ENCODE measurements around the gene GHR.

The GHR gene

DNA sequence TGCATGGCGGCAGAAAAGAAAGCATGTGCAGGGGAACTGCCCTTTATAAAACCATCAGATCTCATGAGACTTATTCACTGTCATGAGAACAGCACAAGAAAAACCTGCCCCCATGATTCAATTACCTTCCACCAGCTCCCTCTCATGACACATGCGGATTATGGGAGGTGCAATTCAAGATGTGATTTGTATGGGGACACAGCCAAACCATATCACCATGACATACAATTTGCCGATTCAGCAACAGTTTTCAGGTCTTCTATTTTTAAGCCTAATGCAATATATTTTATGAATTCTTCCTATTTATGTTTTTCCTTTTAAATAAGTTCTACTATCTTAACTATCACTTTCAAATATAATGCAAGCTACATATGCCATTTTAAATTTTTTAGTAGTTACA is 242.6 kb downstream of the GHR start:
- DNase-seq: no peak
- no peak for TF ChIP-seq CTCF (IDR thresholded peaks at IDR 0.05; ENCODE audit: low read depth, low read length, missing control alignments)
- H3K36me3 ChIP-seq (replicated peaks): no peaks in the 10 kb centered on the region
- H3K4me3 ChIP-seq (ENCODE audit: low read depth, low read length): no peak overlapping the region
- in situ Hi-C loops (cut with HindIII; ENCODE audit: low pct_ligation_motif_present, low sequenced_read_pairs): no loop called here
- H3K27me3 ChIP-seq (replicated peaks): no peaks in the 10 kb centered on the region
- no peak overlapping the region for H3K27ac ChIP-seq

DNA sequence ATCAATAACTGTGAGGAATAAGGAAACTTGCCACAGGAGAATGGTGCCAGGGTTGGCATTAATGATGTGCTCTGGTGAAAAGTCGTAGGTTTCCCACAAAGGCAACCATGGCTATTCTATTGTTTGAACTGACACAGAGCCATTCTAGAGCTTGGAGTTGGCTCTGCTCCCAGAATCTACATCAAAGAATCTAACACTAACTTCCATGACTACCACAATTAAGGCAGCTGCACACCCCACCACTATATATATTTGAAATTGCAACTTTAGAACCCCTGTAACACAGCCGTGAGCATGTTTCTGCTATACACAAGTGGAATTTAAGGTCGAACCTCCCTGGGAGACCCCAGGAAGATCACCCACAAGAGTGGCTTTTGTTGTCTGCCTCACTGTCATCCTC is 243.6 kb downstream of the GHR start:
- in situ Hi-C loops (cut with HindIII; ENCODE audit: low pct_ligation_motif_present, low sequenced_read_pairs): no loop called here
- Histone ChIP-seq H3K27me3 (replicated peaks) (no peaks in the 10 kb centered on the region), H3K4me3 (ENCODE audit: low read depth, low read length) (no peak overlapping the region), H3K27ac (no peak overlapping the region), H3K36me3 (replicated peaks) (no peaks in the 10 kb centered on the region)
- DNase-seq: no peak
- no peak for TF ChIP-seq CTCF (IDR thresholded peaks at IDR 0.05; ENCODE audit: low read depth, low read length, missing control alignments)

GRCh38 chr5:42668254-42668653 is 245.0 kb downstream of the GHR start:
- TF ChIP-seq CTCF (IDR thresholded peaks at IDR 0.05; ENCODE audit: low read depth, low read length, missing control alignments): no peak
- in situ Hi-C loops (cut with HindIII; ENCODE audit: low pct_ligation_motif_present, low sequenced_read_pairs): no loop called here
- Histone ChIP-seq H3K4me3 (ENCODE audit: low read depth, low read length) (no peak overlapping the region), H3K36me3 (replicated peaks) (no peaks in the 10 kb centered on the region), H3K27ac (no peak overlapping the region), H3K27me3 (replicated peaks) (no peaks in the 10 kb centered on the region)
- DNase-seq: no peak

GRCh38 chr5:42672925-42673324 is 249.7 kb downstream of the GHR start:
- H3K4me3 ChIP-seq (ENCODE audit: low read depth, low read length): no peak overlapping the region
- TF ChIP-seq CTCF (IDR thresholded peaks at IDR 0.05; ENCODE audit: low read depth, low read length, missing control alignments): no peak
- H3K27ac ChIP-seq: no peak overlapping the region
- no peaks in the 10 kb centered on the region for H3K27me3 ChIP-seq (replicated peaks)
- H3K36me3 ChIP-seq (replicated peaks): no peaks in the 10 kb centered on the region
- in situ Hi-C loops (cut with HindIII; ENCODE audit: low pct_ligation_motif_present, low sequenced_read_pairs): no loop called here
- no peak for DNase-seq

GRCh38 chr5:42675602-42676001 is 252.4 kb downstream of the GHR start:
- no peak overlapping the region for H3K27ac ChIP-seq
- no peak for DNase-seq
- in situ Hi-C loops (cut with HindIII; ENCODE audit: low pct_ligation_motif_present, low sequenced_read_pairs): no loop called here
- no peaks in the 10 kb centered on the region for H3K36me3 ChIP-seq (replicated peaks)
- no peaks in the 10 kb centered on the region for H3K27me3 ChIP-seq (replicated peaks)
- no peak overlapping the region for H3K4me3 ChIP-seq (ENCODE audit: low read depth, low read length)
- no peak for TF ChIP-seq CTCF (IDR thresholded peaks at IDR 0.05; ENCODE audit: low read depth, low read length, missing control alignments)

DNA sequence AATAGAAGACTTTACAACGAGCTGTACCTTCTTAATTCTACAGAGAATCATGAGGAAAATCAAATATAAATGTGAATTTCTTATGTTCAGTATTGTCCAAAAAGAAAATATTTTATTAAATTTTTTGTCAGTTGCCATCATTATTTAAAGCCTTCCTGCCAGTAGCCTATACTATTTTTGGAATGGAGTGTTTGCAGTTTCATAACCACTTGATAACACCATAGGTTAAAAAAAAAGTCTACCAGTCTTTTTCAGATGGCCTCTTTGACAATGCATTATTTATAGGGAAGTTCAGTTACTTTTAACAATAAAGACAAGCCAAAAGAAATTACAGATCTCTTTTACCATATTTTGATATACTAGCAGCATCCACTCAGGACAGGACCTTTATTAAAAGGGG is 253.1 kb downstream of the GHR start:
- no peak overlapping the region for H3K27ac ChIP-seq
- in situ Hi-C loops (cut with HindIII; ENCODE audit: low pct_ligation_motif_present, low sequenced_read_pairs): no loop called here
- H3K27me3 ChIP-seq (replicated peaks): no peaks in the 10 kb centered on the region
- no peak for DNase-seq
- H3K36me3 ChIP-seq (replicated peaks): no peaks in the 10 kb centered on the region
- no peak overlapping the region for H3K4me3 ChIP-seq (ENCODE audit: low read depth, low read length)
- TF ChIP-seq CTCF (IDR thresholded peaks at IDR 0.05; ENCODE audit: low read depth, low read length, missing control alignments): no peak
